Stimulated activated CD8-positive, alpha-beta memory T cell treated with anti-CD3 and anti-CD28 coated beads, Interleukin-7, amount 100 ng/mL, for 24 hours (primary cell): ENCODE data around the gene TLCD1.
"Not testable (repeated sequence)": the region's sequence is repeated elsewhere in the genome, so short reads cannot be mapped to it uniquely, and the experiment has no call there.

Source experiments
- DNase-seq: peaks from one replicate; pipeline ENCODE4 v3.0.0-alpha.2; 2020; ENCODE audit warnings: low read depth

TLCD1 gene

DNA sequence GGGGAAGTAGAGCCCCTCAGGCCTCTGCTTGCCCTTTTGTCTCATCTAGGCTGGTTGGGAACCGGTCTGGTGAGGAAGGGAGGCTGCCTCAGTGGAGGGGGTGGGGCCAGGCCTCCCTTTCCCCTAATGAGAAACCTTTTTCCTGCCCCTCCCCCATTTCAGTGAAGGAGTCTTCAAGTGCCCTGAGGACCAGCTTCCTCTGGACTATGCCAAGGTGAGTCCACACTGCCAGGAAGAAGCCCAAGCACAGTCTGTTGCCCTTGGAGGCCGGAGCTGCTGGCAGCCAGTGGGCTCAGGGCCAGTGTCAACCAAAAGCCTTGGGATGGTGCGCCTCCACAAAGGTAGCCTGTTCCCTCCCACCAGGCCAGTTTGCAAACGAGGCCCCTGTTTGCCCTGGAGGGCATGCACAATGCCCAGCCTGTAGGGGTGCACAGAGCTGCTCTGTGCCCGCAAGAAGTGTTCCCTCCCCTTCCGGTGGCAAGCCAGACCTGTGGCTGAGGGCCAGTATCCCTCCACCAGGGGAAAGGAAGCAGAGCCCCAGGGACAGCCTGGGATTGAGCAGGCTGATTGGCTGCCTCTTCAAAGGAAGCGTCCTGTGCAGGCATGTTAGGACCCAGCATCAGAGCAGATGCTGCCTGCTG lies 21.1 kb upstream of the TLCD1 start:
- no peak for DNase-seq

DNA sequence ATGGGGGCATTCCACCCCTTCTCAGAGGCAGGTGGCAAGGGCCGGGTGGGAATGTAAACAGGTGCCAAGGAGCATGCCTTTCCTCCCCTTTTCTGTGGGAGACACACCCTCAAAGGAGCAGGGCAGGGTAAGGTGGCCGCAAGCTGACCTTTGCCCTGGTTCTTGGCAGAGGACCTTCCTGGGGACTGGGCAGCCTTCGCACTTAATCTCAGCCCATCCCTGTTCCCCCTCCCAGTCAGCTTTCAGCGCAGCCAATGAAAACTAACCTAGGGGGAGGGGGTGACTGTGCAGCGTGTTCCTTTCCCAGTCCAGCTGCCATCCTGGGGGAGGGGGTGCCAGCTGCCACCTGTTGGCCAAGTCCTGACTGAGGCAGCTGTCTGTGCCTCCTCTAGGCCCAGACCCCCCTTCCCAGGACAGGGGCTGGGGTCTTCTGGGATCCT lies 20.6 kb upstream of the TLCD1 start:
- DNase-seq = no peak

DNA sequence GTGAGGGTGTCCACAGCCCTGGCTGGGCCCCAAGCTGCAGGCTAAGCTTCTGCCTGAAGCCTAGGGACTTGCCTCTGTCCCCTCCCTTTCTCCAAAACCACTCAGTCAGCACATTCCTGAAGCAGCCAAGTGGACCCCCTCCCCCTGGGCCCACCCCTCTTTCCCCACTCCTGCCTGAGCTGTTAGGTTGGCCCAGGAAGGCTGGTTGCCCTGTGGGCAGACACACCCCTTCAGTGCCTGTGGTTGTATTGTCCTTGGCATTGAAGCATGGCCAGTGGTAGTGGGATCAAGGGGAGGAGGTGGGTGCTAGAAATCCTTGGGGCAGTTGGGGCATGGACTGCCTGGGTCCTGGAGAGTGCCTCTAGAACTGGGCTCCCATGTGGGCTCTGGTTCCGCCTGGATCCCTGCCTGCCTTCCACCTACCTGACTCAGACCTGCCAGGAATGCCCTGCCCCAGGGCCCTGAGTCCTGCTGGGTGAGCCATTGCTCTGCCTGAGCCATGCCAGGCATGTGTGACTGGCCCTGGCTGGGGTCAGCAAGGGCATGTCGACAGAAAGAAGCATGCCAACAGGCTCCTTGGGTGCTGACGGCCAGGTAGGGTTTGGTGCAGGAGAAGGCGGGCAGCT lies 19.9 kb upstream of the TLCD1 start:
- DNase-seq = no peak

DNA sequence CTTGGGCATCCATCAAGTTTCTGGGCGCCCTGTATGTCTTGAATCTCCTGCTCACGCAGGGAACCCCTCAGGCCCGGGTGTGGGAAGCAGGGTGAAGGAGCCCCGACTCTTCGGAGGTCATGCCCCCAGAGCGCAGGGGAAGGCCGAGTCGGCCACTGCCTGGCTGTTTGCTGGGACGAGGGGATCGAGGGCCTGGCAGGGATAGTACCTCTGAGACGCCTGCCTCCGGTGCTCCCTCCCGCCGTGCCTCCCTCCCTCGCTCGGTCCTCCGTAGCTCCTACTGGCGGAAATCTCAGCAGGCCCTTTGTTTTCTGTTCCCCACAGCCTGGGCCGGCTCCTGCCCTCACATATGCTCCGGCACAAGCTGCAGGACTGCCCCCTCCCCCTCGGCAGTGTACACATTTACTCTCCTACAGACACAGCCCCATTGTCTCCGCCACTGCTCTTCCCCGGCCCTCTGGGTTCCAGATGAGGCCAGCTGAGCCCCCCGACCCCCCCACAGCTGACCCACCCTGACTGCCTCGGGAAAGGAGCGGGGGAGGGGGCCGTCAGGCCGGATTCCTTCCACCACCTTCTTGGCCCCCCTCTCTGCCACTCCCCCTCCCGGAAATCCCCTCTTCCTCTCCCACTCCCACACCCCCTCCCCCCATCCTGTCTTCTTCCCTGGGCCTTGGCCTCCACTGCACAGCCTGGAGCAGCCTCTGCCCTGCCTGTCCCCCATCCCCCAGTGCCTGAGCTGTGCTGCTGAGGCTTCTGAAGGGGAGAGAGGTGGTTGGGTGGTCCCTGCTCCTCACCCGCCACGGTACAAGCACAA lies 19.1 kb upstream of the TLCD1 start:
- DNase-seq = no peak

DNA sequence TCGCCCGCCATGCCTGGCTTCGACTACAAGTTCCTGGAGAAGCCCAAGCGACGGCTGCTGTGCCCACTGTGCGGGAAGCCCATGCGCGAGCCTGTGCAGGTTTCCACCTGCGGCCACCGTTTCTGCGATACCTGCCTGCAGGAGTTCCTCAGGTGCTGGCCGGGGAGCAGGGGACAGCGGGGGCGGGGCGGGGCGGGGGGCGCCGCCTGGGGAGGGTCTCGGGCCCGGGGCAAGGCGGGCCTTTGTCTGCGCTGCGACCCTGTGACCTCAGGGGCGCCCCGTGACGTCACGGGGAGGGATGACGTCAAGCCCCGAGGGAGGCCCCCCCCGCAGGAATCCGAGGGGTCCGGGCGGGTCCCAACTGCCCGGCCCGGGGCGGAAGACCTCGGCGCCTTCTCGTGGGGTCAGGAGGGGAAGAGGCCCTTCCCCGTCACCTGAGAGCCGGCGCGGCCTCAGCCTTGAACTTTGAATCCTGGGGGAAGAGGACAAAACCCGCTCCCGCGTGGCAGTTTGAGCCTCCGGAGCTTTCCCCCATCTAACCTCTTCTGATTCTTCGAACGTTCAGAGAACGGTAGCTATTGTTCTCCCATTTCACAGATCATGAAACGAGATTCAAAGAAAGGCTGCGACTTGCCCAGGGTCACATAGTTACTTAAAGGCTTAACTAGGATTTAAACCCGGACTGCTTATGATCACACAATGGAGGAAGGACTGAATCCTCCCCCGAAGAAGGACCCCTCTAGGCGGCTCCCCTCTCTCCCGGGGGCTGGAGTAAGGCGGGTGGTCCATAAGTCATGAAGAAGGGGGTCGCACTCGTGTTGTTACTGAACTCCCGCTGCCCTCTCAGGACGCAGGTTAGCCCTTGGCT lies 18.3 kb upstream of the TLCD1 start:
- DNase-seq = no peak

DNA sequence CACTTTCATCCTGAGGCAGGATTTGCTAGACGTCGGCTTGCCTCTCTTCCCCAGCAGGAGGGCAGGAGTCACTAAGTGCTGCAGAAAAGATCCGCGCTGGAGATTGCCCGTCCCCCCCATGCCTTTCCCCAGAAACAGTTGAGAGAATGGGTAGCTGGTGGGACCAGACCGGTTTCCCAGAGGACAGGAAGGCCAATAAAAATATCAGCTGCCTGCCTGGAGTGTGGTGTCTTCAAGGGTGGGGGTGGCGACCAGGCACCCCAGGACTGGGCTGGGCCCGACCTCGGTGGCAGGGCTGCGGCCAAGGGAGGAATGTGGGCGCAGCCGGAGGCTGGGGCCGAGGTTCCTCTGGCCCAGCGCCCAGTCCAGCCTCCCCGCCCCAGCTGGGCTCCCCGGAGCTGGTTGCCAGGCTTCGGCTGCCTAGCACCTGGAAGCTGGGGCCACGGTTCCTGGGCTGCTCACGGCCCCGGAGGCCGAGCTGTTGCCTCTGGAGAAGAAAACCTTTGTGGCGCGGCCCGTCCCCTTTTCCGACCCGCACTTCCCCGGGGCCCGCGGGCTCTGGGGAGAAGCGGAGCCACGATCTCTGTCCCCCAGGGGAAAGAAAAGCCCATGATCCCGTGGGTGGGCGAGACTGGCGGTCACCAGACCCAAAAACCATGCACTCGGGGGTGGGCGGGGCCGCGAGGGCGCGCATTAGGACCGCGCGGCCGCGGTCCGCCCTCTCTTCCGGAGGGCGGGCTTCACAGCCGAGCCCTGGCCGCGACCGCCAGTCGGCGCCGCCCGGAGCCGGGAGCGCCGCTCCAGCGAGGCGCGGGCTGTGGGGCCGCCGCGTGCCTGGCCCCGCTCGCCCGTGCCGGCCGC lies 17.4 kb upstream of the TLCD1 start, which contains the start of gene TRAF4:
Gene TRAF4, plus strand, starts transcription at position 769 of the 861 bp plus-strand sequence. CDS start 102 bp downstream, outside the sequence.
- peak; percentile 61 for DNase-seq

DNA sequence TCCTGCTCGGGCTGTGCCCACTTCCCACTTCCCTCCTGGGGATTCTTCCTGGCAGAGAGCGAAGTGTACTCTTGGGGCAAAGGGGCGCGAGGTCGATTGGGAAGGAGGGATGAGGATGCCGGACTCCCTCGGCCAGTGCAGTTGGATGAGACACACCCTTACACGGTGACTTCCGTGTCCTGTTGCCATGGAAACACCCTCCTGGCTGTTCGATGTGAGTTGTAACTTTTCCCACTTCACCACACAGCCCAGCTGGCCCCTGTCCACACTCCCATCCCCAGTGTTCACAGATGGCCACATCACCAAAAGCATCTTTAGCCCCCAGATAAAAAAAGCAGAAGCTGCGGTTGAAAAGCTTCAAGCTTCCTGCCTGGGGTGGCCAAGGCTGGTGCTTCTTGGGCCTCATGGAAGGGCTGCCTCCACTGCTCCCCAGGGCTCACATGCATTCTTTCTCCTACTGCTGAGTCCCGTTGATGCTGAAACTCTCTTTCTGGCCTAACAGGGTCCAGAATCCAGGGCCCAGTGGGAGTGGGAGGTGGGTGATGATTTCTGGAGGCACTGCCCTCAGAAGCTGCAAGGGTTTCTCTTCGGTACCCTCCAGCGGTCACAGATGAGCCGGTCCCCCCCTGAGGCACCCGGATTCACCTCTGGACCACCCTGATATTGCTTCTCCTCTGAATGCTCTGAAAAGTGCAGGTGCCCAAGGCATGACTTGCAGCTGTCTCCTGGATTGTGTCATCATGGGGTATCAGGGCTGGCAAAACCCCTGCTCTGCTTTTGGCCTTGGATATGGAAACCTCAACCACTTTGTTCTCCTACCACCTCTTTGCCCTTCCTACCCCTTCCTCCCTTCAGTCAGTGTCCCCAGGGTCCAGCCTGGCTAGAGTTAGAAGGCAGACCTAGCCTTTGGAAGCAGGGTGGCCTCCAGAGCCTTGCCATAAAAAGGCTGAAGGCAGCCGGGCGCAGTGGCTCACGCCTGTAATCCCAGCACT lies 15.6 kb upstream of the TLCD1 start:
- DNase-seq = no peak

DNA sequence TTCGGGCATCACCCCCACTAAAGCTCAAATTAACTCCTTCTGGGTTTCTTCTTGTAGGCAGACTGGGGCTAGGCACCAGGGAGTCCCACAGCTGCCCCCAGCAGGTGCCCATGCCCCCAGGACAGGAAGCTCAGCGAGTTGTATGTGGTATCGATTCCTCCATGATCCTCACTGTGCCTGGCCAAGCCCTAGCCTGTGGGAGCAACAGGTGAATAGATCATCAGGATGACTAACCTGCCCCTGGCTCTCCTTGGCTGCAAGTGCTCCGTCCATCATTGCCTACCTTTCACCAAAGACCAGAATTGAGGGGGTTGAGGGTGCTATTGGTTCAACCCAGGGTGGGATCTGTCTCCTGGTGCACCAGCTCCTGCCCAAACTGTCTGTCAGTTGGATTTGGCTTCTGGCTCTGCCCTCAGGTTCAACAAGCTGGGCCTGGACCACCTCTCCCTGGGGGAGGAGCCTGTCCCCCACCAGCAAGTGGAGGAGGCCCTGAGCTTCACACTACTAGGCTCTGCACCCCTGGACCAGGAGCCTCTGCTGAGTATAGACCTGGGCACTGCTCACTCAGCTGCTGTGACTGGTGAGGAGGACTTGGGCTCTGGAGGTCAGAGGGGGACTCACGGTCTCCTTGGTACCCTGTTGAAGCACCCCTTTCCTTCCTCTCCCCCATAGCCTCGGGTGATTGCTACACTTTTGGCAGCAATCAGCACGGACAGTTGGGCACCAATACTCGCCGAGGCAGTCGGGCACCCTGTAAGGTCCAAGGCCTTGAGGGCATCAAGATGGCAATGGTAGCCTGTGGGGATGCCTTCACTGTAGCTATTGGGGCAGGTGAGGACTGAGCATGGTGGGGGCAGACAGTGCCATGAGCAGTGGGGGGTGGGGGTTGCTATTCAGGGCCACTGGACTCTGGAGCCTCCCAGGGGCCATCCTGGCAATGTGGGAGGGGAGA lies 14.6 kb upstream of the TLCD1 start:
- no peak for DNase-seq

DNA sequence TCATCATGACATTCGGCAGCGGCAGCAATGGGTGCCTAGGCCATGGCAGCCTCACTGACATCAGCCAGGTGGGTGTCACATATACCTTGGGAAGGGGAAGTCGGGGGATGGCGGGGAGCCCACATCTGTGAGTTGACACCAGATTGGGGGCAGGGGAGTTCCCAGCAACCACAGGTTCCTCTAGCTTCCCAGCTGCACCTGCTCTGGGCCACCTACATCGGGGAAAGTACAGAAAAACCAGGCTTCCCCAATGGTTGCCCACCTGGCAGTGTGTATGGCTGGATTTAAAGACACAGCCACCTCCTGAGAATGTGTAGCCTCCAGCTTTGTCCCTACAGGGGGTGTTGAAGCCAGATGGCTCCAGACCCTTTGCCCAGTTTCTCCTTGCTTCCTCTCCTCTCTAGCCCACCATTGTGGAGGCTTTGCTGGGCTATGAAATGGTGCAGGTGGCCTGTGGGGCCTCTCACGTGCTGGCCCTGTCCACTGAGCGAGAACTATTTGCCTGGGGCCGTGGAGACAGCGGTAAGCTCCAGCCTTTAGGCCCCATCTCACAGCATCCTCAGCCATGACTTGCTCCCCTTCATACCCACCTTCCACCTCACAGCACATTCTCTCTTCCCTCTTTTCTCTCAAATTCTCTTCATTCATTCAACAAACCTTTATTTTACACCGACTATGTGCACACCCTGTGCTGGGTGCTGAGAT lies 12.8 kb upstream of the TLCD1 start:
- no peak for DNase-seq

DNA sequence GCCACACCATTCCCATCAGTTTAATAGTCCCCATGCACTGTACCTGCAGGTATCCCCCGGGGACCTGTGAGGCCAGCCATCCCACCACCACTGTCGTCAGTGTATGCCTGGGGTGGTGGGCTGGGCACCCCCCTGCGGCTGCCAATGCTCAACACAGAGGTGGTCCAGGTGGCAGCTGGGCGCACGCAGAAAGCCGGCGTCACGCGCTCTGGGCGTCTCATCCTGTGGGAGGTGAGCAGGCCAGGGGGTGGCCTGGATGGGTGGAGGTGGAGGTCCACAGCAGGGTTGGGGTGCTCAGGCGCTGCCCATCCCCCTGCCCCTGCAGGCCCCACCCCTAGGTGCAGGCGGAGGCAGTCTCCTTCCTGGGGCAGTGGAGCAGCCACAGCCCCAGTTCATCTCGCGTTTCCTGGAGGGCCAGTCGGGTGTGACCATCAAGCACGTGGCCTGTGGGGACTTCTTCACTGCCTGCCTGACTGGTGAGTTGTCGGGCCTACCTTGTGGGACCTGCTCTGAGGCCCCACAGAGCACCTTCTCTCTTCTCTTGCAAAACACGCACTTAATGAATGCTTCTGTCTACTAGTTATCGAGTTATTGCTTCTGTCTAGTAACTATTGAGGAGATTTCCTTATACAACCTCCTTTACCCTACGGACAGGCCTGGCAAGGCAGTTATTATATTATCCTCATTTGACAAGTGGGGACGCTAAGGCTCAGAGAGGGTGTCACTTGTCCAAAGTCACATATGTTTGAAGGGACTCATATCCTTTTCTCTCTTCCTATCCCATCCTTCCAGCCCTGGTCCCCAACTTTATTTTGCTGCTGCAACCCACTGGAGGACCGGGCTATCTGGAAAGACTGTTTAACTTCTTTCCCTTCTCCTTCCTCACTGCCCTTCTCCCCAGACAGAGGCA lies 12.0 kb upstream of the TLCD1 start:
- DNase-seq = no peak

DNA sequence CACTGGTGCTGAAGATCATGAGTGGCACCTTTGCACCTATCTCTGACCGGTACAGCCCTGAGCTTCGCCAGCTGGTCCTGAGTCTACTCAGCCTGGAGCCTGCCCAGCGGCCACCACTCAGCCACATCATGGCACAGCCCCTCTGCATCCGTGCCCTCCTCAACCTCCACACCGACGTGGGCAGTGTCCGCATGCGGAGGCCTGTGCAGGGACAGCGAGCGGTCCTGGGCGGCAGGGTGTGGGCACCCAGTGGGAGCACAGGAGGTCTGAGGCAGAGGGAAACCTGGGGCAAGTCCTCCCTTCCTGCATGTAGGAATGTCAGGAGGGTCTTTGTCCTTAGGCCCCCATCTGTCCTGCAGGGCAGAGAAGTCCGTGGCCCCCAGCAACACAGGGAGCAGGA lies 11.3 kb upstream of the TLCD1 start:
- DNase-seq = no peak

DNA sequence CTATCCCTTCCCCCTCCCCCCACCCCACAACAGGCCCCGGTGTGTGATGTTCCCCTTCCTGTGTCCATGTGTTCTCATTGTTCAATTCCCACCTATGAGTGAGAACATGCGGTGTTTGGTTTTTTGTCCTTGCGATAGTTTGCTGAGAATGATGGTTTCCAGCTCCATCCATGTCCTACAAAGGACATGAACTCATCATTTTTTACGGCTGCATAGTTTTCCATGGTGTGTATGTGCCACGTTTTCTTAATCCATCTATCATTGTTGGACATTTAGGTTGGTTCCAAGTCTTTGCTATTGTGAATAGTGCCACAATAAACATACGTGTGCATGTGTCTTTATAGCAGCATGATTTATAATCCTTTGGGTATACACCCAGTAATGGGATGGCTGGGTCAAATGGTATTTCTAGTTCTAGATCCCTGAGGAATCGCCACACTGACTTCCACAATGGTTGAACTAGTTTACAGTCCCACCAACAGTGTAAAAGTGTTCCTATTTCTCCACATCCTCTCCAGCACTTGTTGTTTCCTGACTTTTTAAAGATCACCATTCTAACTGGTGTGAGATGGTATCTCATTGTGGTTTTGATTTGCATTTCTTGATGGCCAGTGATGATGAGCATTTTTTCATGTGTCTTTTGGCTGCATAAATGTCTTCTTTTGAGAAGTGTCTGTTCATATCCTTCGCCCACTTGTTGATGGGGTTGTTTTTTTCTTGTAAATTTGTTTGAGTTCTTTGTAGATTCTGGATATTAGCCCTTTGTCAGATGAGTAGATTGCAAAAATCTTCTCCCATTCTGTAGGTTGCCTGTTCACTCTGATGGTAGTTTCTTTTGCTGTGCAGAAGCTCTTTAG lies 10.1 kb upstream of the TLCD1 start:
- not testable (repeated sequence) for DNase-seq

DNA sequence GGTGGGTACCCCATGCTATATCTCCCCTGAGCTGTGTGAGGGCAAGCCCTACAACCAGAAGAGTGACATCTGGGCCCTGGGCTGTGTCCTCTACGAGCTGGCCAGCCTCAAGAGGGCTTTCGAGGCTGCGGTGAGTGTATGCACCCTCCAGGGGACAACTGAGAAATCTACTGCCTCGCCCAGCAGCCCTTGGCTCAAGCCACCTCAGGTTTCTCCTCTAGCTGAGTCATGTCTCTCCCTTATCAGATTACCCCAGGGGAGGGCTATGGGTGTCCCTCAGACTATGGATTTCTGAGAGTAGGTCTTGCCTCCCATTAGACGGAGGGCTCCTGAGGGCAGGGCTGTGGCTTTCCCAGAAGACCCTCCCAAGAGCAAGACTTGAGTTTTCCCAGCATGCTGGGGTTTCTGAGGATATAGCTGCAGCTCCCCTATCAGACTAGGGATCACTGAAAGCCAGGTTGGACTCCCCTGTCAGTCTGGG lies 9.2 kb upstream of the TLCD1 start:
- DNase-seq = no peak

DNA sequence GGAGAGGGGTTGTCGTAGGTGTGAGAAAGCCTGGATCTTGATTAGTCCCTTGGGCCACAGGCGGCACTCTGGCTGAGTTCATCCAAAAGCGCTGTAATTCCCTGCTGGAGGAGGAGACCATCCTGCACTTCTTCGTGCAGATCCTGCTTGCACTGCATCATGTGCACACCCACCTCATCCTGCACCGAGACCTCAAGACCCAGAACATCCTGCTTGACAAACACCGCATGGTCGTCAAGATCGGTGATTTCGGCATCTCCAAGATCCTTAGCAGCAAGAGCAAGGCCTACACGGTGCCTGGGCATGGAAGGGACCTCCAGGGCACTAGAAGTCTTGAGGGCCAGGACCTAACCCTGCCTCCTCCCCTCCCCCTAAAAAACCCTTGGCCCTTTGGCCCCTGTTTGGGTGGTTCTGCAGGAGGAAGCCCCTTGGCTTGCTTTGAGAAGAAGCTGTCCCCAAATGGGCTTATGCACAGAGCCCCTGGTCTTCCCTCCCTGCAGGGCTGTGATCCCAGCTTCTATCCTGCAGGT lies 8.7 kb upstream of the TLCD1 start:
- no peak for DNase-seq

DNA sequence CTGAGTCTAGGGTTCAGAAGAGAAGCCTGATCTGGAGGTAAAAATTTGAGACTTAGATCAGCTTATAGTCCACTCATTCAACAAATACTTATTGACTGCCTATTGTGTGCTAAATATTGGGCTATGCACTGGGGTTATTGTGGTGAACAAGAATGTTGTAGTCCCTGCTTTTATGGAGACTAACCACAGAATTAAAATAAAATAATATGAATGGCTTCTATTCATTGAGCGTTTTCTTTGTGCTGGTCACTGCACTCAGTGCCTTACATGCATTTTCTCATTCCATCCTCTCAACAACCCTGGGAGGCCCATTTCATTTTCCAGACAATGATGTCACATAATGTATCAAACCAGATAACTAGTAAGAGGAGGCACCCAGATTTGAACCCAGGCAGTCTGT lies 7.3 kb upstream of the TLCD1 start:
- DNase-seq = no peak

DNA sequence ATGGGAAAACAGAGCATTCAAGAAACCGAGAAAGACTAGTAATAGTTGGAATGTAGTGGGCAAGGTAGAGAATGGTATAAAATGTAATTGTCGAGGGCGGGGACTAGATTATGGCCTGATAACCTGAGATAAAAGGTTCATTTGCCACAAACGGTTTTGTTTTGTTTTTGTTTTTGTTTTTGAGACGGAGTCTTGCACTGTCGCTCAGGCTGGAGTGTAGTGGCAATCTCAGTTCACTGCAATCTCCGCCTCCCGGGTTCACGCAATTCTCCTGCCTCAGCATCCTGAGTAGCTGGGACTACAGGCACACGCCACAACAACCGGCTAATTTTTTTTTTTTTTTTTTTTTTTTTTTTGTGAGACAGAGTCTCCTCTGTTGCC lies 3.9 kb upstream of the TLCD1 start:
- DNase-seq = no peak
